Measurements from ENCODE around the gene SHC3. TPM values are rescaled to one million over a fixed set of nuclear protein-coding genes. Genes with fewer than 3 reads are reported as not detected.

SHC3 gene
- total and polyA plus RNA-seq, 9 of the 15 experiments (the other 6 are each of a cell fraction or from before 2014, with no cell fraction given): not detected

GRCh38 chr9:88990041-88990728, 188.4 kb downstream of the SHC3 start:
- Histone ChIP-seq H4K20me1 (replicated peaks; ENCODE audit: control insufficient read depth, insufficient read depth, low read length) (no peaks in the 10 kb centered on the region), H3K9me3 (replicated peaks; ENCODE audit: control insufficient read depth, insufficient read depth, low read depth, low read length) (no peaks in the 10 kb centered on the region), H3K36me3 (ENCODE audit: control insufficient read depth, insufficient read depth, low read length) (no peaks in the 10 kb centered on the region), H3K9me1 (ENCODE audit: control insufficient read depth, insufficient read depth, low read length) (no peaks in the 10 kb centered on the region), H3K4me3 (no peak overlapping the region), H2AFZ (ENCODE audit: low read depth, low read length) (no peak overlapping the region), H3K4me1 (replicated peaks in 1 of 2; ENCODE audit: control insufficient read depth in 2 of 2, insufficient read depth in 2 of 2, low read length in 2 of 2) (peaks cover 0 to 11% of the 10 kb centered on the region in 2 experiments; a peak in 3 of 5 replicates), H3K9ac (ENCODE audit: insufficient read depth in 1 of 2, low read depth in 2 of 2, low read length in 2 of 2) (no peak overlapping the region), H3K79me2 (ENCODE audit: control insufficient read depth, insufficient read depth, low read length) (no peaks in the 10 kb centered on the region), H3K27me3 (ENCODE audit: control insufficient read depth in 2 of 2, insufficient read depth in 2 of 2, low read length in 2 of 2) (peaks cover 0 to 18% of the 10 kb centered on the region in 2 experiments; a peak in 2 of 5 replicates), H3K4me2 (ENCODE audit: insufficient read depth, low read length) (no peak overlapping the region), H3K27ac (ENCODE audit: extremely low read depth, low read depth, low read length) (no peak overlapping the region)
- POLR2A ChIA-PET: no interaction called here
- TF ChIP-seq MTA3 (IDR thresholded peaks at IDR 0.05; ENCODE audit: borderline replicate concordance) (no peak), ZNF239 (CRISPR knock-in tag; IDR thresholded peaks at IDR 0.05) (no peak), TSC22D4 (tag; IDR thresholded peaks at IDR 0.05) (no peak), SNAPC5 (CRISPR knock-in tag; IDR thresholded peaks at IDR 0.05) (no peak), DACH1 (IDR thresholded peaks at IDR 0.05; ENCODE audit: partially characterized antibody) (no peak), HLTF (IDR thresholded peaks at IDR 0.05) (no peak), CREB3 (tag; conservative IDR thresholded peaks at IDR 0.05; ENCODE audit: low read depth) (no peak), BRF1 (IDR thresholded peaks at IDR 0.05; ENCODE audit: borderline replicate concordance, extremely low read depth, insufficient read length) (no peak), CEBPG (CRISPR knock-in tag; IDR thresholded peaks at IDR 0.05) (no peak), CEBPG (tag; conservative IDR thresholded peaks at IDR 0.05 in 1 of 2, IDR thresholded peaks at IDR 0.05 in 1 of 2) (no peak), ZNF76 (CRISPR knock-in tag; IDR thresholded peaks at IDR 0.05; ENCODE audit: borderline replicate concordance) (no peak), ATF7 (IDR thresholded peaks at IDR 0.05) (no peak), ZNF511 (CRISPR knock-in tag; IDR thresholded peaks at IDR 0.05) (no peak), SMARCA4 (IDR thresholded peaks at IDR 0.05) (no peak), ZNF644 (tag; IDR thresholded peaks at IDR 0.05; ENCODE audit: low read depth) (no peak)
- ATAC-seq: no peak
- in situ Hi-C loops (cut with MboI): no loop called here
- BruUV-seq (replicated peaks): no TSS peak
- CTCF ChIA-PET (ENCODE audit: low intra/inter-chr PET ratio): no interaction called here
- WGBS (ENCODE audit: insufficient coverage, low coverage, missing lambda C conversion rate): 71% methylated on average over 19 of the region's 25 CpGs
- intact Hi-C loops (cut with micrococcal nuclease): loop anchor here (10.0 kb wide), 1 partner anchor 305 kb away; no protein-coding TSS in a partner anchor
- DNase-seq (ENCODE audit: extremely low read depth in 1 of 4, low spot score in 3 of 4): no peak
- FAIRE-seq: no peak
